ENCODE measurements around the gene SPEF2. TPM values are rescaled to one million over a fixed set of nuclear protein-coding genes. Genes with fewer than 3 reads are reported as not detected.

SPEF2 gene
- total and polyA plus RNA-seq, 2 donors (not counting 1 experiment from before 2014, with no cell fraction given) = 0.31 to 0.59 TPM

DNA sequence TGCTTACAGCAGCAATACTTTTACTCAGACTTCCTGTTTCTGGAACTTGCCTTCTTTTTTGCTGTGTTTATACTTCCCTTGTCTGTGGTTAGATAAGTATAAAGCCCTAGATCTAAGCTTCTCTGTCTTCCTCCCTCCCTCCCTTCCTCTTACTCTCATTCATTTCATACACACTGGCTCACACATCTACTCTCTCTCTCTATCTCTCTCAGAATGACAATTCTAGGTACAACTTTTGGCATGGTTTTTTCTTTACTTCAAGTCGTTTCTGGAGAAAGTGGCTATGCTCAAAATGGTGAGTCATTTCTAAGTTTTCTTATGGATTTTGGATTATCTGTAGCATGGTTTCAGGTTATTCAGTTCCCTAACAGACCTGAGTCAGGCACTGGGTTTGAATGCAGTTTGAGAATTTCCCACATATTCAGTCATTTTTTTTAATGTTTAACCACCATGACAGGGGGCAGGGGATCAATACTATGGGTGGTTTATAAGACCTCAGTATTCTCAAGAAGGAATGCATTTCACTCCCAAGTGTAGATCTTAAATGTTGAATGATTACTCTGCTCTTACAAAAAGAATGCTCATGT is 239.2 kb downstream of the SPEF2 start, which contains the start of gene IL7R:
TSS of gene IL7R (plus strand) at position 127 of the 587 bp plus-strand sequence. CDS start at position 214, 87 bp downstream.
- Histone ChIP-seq H3K36me3 (replicated peaks in 1 of 2; ENCODE audit: control extremely low read depth in 1 of 2, control insufficient read depth in 1 of 2, extremely low read depth in 1 of 2, insufficient read depth in 2 of 2, low read length in 1 of 2) (peaks cover 0 to 1% of the 10 kb centered on the region in 2 experiments), H3K4me1 (ENCODE audit: control insufficient read depth in 2 of 2, insufficient read depth in 2 of 2, low read length in 2 of 2) (peaks cover 17 to 33% of the 10 kb centered on the region in 2 donors), H4K20me1 (ENCODE audit: control insufficient read depth, insufficient read depth, low read length, poor library complexity, severe bottlenecking) (no peaks in the 10 kb centered on the region), H3K4me2 (replicated peaks; ENCODE audit: low read depth, low read length, poor library complexity, severe bottlenecking) (peak within 1 kb of the TSS; percentile 40), H3K79me2 (ENCODE audit: control insufficient read depth, insufficient read depth, low read length) (no peaks in the 10 kb centered on the region), H3K9me3 (ENCODE audit: control extremely low read depth in 1 of 3, control insufficient read depth in 2 of 3, insufficient read depth in 1 of 3, low read length in 2 of 3) (no peaks in the 10 kb centered on the region), H3K4me3 (ENCODE audit: control extremely low read depth in 1 of 5, extremely low read depth in 1 of 5, insufficient read depth in 1 of 5, low read depth in 2 of 5, low read length in 4 of 5) (peak within 1 kb of the TSS in 2 of 5 experiments; percentile 13 to 47), H3K27ac (ENCODE audit: low read length in 2 of 2) (no peak within 1 kb of the TSS), H3K9ac (ENCODE audit: low read length) (no peak within 1 kb of the TSS), H3K27me3 (replicated peaks in 1 of 4; ENCODE audit: control extremely low read depth in 1 of 4, control insufficient read depth in 3 of 4, insufficient read depth in 4 of 4, low read length in 3 of 4) (no peaks in the 10 kb centered on the region), H2AFZ (ENCODE audit: insufficient read depth, low read depth, low read length, poor library complexity, severe bottlenecking) (no peak within 1 kb of the TSS)
- ChIA-PET POLR2A (no interaction called here), CTCF (no interaction called here)
- intact Hi-C loops (cut with micrococcal nuclease) = no loop called here
- Mint-ChIP-seq H3K27me3 (peaks cover 3% of the 10 kb centered on the region), H3K9me3 (ENCODE audit: insufficient read depth) (no peaks in the 10 kb centered on the region), H3K4me1 (peaks cover 28% of the 10 kb centered on the region), H3K27ac (no peak within 1 kb of the TSS), H3K4me3 (no peak within 1 kb of the TSS)
- ATAC-seq (ENCODE audit: low read depth) (no peak), DNase-seq (peak; percentile 9)
- no CpG with 5 or more reads among the region's 1 CpG for WGBS (ENCODE audit: insufficient coverage)
- TF ChIP-seq, protein P1, sequence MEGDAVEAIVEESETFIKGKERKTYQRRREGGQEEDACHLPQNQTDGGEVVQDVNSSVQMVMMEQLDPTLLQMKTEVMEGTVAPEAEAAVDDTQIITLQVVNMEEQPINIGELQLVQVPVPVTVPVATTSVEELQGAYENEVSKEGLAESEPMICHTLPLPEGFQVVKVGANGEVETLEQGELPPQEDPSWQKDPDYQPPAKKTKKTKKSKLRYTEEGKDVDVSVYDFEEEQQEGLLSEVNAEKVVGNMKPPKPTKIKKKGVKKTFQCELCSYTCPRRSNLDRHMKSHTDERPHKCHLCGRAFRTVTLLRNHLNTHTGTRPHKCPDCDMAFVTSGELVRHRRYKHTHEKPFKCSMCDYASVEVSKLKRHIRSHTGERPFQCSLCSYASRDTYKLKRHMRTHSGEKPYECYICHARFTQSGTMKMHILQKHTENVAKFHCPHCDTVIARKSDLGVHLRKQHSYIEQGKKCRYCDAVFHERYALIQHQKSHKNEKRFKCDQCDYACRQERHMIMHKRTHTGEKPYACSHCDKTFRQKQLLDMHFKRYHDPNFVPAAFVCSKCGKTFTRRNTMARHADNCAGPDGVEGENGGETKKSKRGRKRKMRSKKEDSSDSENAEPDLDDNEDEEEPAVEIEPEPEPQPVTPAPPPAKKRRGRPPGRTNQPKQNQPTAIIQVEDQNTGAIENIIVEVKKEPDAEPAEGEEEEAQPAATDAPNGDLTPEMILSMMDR (IDR thresholded peaks at IDR 0.05) = no peak
- TF ChIP-seq EZH2 (IDR thresholded peaks at IDR 0.05; ENCODE audit: borderline replicate concordance, insufficient read depth, low read depth, low read length, poor library complexity, severe bottlenecking) = no peak

DNA sequence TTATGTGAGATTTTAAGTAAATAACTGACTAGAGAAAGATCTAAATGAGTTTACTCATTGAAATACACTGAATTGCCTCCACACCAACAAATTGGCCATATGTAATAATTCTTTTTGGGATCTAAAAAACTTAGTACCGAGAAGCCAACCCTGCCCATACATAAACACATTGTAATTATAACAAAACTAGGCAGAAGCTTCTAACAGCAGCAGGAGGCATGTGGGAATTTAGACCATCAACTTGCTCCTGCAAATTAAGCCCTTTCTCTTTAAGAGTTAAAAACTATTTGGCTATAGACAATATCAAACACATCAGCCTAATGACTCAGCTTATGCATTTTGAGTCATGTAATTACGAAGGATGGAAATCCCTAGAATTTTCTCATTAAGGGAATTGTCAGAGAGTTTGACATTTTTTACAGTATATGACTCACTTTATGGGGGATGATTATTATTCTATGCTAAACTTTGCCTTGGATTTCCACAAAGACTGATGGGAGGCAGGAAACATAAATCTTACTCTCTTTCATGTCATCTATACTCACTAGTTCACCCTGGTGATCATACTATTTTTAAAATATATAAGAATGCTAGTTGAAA is 240.0 kb downstream of the SPEF2 start:
- Histone ChIP-seq H4K20me1 (ENCODE audit: control insufficient read depth, insufficient read depth, low read length, poor library complexity, severe bottlenecking) (no peaks in the 10 kb centered on the region), H3K4me2 (replicated peaks; ENCODE audit: low read depth, low read length, poor library complexity, severe bottlenecking) (no peak overlapping the region), H3K27ac (ENCODE audit: low read length in 2 of 2) (no peak overlapping the region), H3K79me2 (ENCODE audit: control insufficient read depth, insufficient read depth, low read length) (no peaks in the 10 kb centered on the region), H3K4me1 (ENCODE audit: control insufficient read depth in 2 of 2, insufficient read depth in 2 of 2, low read length in 2 of 2) (peaks cover 9 to 26% of the 10 kb centered on the region in 2 donors), H3K4me3 (ENCODE audit: control extremely low read depth in 1 of 5, extremely low read depth in 1 of 5, insufficient read depth in 1 of 5, low read depth in 2 of 5, low read length in 4 of 5) (peak overlapping the region in 1 of 5 experiments; percentile 47), H3K9ac (ENCODE audit: low read length) (no peak overlapping the region), H3K27me3 (replicated peaks in 1 of 4; ENCODE audit: control extremely low read depth in 1 of 4, control insufficient read depth in 3 of 4, insufficient read depth in 4 of 4, low read length in 3 of 4) (no peaks in the 10 kb centered on the region), H3K36me3 (replicated peaks in 1 of 2; ENCODE audit: control extremely low read depth in 1 of 2, control insufficient read depth in 1 of 2, extremely low read depth in 1 of 2, insufficient read depth in 2 of 2, low read length in 1 of 2) (peaks cover 0 to 1% of the 10 kb centered on the region in 2 experiments), H3K9me3 (ENCODE audit: control extremely low read depth in 1 of 3, control insufficient read depth in 2 of 3, insufficient read depth in 1 of 3, low read length in 2 of 3) (no peaks in the 10 kb centered on the region), H2AFZ (ENCODE audit: insufficient read depth, low read depth, low read length, poor library complexity, severe bottlenecking) (no peak overlapping the region)
- no peak for ATAC-seq (ENCODE audit: low read depth)
- DNase-seq = no peak
- ChIA-PET POLR2A (no interaction called here), CTCF (no interaction called here)
- Mint-ChIP-seq H3K27me3 (peaks cover 3% of the 10 kb centered on the region), H3K27ac (no peak overlapping the region), H3K9me3 (ENCODE audit: insufficient read depth) (no peaks in the 10 kb centered on the region), H3K4me3 (no peak overlapping the region), H3K4me1 (peaks cover 22% of the 10 kb centered on the region)
- no CpG with 5 or more reads among the region's 2 CpGs for WGBS (ENCODE audit: insufficient coverage)
- intact Hi-C loops (cut with micrococcal nuclease) = no loop called here
- TF ChIP-seq, protein P1 (IDR thresholded peaks at IDR 0.05) = no peak
- TF ChIP-seq EZH2 (IDR thresholded peaks at IDR 0.05; ENCODE audit: borderline replicate concordance, insufficient read depth, low read depth, low read length, poor library complexity, severe bottlenecking) = no peak
